Measurements from ENCODE around the gene CIRBP.

DNA sequence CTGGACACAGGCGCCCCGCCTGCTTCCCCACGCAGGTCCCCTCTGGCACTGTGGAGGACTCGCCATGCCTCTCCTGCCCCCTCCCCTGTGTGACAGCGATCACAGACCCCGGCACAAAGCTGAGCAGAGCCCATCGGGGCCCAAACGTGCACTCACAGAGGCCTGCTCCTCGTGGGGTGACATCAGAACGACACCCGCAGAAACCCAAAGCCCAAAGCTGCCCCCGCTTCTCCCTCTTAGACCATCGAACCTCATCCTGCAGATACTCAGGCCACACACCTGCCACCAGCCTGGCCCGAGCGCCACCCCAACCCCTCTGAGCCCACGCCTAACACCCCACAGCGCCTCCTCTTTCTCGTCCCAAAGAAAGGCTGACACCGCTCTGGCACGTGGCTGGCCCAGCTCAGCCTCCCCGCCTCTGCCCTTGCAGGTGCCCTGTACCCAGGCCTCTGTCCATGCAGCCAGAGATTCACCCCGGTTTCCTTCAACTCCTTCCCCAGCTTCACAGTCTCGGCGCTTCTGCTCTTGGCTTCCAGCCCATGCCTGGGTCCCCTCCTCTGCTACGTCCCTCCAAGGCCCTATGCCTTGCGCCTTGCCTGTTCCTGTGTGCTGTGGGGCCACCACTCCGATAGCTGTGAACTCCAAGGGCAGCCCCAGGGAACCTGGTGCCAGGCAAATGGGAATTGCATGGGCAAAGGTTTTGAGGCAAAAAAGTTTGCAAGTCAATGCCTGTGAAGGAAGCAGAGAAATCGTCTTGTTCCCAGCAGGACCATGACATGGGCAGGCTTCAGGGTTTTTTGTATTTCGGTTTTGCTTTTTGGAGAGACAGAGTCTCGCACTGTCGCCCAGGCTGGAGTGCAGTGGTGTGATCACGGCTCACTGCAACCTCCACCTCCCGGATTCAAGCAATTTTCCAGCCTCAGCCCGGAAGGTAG, 30.5 kb upstream of the CIRBP start:
- TF ChIP-seq, protein P1, sequence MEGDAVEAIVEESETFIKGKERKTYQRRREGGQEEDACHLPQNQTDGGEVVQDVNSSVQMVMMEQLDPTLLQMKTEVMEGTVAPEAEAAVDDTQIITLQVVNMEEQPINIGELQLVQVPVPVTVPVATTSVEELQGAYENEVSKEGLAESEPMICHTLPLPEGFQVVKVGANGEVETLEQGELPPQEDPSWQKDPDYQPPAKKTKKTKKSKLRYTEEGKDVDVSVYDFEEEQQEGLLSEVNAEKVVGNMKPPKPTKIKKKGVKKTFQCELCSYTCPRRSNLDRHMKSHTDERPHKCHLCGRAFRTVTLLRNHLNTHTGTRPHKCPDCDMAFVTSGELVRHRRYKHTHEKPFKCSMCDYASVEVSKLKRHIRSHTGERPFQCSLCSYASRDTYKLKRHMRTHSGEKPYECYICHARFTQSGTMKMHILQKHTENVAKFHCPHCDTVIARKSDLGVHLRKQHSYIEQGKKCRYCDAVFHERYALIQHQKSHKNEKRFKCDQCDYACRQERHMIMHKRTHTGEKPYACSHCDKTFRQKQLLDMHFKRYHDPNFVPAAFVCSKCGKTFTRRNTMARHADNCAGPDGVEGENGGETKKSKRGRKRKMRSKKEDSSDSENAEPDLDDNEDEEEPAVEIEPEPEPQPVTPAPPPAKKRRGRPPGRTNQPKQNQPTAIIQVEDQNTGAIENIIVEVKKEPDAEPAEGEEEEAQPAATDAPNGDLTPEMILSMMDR (IDR thresholded peaks at IDR 0.05): no peak
- TF ChIP-seq POLR2A (IDR thresholded peaks at IDR 0.05) (no peak), POLR2AphosphoS5 (IDR thresholded peaks at IDR 0.05) (no peak)
